Stimulated activated CD8-positive, alpha-beta memory T cell treated with anti-CD3 and anti-CD28 coated beads, Interleukin-15, amount 100 ng/mL, for 48 hours (primary cell): ENCODE results near the gene NFIX.

Experiments used
- DNase-seq, 2 donors: peaks; one replicate each; pipeline ENCODE4 v3.0.0-alpha.2; 2020; ENCODE audit warnings: low read depth in 2 of 2

The NFIX gene

DNA sequence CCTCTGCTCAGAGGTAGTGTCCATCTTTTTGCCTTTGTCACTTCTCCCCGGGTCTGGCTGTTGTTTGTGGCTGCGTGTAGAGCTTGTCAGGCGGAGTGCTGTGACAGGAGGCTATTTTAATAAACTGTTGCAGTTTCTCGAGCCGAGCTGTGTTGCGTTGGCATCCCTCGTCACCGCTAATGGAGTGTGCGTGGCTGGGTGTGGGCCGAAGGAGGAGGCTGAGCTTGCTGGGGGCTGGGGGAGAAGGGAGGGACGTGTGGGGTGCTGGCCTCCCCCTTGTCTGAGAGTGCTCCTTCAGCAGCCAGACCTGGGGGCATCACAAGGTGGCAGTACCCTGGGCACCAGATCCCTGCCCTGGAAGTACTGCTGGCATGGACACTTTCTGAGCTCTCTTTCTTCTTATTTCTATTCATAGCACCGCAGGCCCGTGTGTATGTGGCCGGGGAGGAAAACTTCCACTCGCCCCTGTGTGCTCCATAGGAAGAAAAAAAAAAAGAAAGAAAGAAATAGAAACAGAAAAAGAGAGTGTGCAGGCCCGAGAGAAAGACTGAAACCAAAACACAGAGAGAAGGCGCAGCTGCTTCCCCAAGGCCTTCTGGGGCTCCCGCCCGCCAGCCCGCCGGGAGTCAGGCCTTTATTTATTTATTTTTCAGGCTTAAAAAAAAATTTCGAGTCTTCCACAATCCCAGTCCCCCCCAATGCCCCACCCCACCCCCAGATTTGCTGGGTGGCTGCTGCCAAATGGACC is 27.0 kb downstream of the NFIX start:
- DNase-seq, result no peak

DNA sequence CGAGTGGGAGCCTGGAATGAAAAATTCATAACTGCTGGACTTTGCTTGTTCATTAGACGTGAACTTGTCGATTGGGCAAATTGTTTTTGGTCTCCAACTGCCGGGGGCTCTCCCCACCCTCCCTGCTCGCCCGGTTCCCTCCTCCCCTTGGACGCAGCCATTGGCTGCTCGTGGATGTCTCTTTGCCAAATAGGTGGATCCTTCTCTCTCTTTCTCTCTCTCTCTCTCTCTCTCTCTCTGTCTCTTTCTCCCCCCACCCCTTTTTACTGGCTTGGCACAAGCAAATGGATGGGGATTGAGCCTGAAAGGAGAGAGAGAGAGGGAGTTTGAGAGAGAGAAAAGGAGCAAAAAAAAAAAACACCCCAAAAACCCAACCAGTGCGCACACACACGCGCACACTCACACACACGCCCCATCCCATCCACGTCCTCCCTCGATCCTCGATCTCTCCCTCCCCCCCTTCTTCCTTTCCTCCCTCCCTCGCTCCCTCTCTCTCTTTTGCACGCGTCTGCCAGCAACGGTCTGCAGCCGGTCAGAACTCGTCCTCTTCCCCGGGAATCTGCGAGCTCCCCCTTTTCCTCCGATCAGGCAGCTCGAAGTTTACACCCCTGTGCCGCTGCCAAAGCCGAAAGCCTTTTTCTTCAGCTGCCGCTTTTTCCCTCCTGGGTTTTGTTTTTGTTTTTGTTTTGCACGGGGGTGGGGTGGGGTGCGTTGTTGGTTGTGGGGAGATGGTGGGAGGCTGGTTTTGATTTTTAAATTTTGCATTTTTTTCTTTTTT is 27.8 kb downstream of the NFIX start:
- no peak for DNase-seq

DNA sequence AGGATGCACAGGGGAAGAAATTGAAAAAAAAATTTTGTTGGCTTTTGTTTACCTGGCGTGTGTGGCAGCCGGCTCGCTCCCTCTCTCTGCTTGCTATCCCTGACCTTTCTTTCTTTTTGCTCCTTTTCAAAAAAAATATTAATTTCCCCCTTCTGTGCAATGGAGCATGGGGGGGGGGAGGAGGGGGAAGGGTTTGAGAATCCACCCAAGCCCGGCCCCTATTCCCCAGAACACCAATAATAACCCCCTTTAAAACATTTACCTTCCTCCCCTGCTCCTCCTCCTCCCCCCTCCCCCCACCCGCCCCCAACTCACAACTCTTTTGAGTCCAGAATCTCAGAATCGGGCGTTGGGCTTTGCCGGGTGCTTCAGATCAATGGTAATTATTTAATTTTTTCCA is 28.4 kb downstream of the NFIX start:
- no peak for DNase-seq

DNA sequence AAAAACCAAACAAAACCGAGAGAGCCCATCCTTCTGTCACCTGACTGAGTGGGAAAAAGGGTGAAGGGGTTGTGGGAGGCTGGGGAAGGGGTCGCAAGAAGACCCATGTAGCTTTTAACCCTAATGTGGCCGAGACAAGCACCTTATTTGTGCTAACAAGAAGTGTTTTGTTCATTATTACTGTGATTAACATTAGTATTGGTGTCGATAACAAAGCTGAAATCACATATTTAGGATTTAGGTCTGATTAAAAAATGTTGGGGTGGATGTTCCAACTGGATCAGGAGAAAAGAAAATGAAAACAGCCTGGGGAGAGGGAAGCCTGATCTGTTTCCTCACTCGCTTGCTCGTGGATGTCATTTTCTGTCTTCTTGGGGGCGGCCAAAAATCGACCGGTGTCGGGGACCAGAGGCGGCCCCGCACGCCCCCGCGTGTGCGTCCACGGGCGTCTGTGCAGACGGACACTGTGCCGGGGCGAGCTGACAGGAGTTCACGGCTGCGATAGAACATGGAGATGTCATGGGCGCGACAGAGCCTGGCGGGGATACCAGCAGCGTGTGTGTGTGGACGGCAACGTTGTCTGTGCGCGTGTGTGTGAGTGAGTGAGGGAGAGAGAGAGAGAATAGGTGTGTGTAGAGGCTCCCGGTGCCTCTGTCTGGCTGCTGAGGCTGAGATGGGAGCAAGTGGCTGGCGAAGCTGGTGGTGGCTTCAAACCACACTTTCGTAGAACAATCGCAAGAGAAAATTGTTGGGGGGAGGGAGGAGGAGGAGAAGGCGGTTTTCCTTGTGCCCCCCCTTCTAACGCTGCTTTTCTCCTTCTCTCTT is 29.1 kb downstream of the NFIX start:
- DNase-seq, result no peak

DNA sequence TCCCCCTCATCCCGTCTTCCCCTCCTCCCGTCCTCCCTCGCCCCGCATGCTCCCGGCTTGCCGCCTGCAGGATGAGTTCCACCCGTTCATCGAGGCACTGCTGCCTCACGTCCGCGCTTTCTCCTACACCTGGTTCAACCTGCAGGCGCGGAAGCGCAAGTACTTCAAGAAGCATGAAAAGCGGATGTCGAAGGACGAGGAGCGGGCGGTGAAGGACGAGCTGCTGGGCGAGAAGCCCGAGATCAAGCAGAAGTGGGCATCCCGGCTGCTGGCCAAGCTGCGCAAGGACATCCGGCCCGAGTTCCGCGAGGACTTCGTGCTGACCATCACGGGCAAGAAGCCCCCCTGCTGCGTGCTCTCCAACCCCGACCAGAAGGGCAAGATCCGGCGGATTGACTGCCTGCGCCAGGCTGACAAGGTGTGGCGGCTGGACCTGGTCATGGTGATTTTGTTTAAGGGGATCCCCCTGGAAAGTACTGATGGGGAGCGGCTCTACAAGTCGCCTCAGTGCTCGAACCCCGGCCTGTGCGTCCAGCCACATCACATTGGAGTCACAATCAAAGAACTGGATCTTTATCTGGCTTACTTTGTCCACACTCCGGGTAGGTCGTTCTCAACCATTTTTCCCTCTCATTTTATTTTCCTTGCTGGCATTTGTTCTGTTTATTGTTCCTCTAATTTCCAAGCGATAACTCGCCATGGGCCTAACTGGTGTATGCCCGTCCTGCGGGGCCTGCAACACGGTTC is 29.8 kb downstream of the NFIX start:
- no peak for DNase-seq

DNA sequence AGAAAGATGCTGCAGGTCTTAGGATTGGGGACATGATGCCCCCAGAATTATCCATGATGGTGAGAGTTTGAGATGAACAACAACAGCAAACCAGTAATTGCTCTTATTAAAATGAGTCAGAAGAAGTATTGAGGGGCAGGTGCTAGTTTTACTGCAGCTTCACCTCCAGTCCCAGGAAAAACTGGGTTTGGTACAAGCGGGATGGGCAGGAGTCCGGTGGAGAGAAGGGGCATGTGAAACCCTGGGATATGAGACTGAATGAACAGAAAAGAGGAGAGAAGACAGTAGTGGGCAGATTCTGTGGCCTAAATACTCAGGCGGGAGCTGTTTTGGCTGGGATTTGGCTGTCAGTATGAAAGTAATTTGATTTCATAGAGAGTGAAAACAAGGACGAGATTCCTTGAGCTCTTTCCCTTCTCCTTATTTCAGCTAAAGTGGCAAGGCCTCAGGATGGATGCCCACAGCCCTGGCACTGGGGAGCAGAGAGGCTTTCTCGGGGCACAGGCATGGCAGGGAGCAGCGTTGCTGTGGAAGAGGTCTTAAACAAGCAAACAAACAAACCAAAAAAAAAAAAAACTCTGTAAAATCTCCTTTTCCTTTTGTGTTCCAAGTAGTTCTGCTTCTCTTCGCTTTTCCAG is 30.7 kb downstream of the NFIX start:
- DNase-seq, result no peak

DNA sequence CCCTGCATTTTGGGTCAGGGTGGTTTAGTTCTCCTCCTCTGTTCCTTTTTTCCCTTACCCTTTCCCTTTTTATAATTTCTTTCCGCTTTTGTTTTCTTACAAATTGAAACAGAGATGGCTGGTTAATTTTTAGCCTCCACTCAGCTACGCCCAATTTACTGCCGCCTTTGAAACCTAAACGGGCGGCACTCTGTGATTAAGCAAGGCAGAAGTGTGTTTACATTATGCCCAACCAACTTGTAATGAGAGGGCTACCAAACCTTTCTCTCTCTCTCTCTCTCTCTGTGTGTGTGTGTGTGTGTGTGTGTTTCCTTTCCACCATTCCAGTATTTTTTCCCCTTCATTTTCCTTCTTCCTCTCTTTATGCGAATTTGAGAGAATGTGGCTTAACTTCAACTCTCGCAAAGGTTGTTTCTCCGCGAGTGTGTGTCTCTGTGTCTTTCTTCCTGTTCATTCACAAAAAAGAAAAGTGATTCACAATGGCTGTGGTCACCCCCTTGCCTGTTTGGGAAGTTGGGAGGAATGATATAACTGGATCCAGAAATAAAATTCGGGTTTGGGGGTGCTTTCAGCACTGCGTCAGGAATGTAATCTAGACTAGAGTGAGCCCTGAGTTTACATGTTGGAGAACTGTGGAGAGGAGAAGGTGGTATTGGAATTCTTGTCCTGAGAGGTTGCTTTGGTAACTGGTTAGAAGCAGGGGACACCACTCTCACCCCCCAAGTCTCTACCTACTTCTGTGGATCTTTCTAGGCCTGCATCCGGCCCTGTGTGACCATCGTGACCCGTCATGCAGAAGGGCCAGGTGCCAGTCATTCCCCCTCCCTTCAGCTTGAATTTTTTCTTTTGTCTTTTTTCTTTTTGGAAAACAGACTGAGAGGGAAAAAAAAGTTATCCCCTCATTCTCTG is 31.4 kb downstream of the NFIX start:
- no peak for DNase-seq

DNA sequence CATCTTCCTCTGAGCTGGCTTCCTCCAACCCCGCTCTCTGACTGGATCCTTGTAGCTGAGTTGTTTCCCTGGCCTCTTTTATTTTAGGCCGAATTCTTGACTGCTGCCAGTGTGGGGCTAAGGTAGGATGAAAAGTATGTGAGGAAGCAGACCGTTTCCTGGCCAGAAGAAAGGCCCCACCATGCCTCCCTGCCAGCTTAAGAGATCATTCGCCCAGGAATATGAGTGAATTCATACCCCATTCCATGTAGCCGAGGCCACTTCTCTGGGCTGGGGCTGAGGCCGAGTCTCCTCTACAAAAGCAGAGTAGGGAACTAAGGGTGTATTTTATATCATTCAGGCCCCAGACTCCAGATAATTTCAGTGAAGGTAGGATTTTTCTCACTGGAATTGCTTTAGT is 32.3 kb downstream of the NFIX start:
- DNase-seq, result no peak

DNA sequence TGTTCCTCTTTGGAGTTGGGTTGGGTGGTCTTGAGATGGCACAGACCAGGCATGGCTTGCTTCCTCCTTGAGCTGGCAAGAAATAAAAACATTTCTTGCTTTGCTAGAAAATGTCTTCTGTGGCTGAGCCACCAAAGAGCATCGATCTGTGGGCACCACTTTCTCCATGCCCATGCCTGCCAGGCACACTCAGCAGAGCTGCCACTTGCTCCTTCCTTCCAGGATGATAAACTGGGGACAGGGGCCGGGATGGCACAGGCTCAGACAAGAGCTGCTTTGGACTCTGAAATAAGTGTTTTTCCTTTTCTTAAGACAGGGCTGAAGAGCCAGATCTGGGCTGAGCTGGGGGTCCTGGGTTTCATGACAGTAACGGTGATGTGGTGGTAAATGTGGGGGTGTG is 32.8 kb downstream of the NFIX start:
- no peak for DNase-seq

DNA sequence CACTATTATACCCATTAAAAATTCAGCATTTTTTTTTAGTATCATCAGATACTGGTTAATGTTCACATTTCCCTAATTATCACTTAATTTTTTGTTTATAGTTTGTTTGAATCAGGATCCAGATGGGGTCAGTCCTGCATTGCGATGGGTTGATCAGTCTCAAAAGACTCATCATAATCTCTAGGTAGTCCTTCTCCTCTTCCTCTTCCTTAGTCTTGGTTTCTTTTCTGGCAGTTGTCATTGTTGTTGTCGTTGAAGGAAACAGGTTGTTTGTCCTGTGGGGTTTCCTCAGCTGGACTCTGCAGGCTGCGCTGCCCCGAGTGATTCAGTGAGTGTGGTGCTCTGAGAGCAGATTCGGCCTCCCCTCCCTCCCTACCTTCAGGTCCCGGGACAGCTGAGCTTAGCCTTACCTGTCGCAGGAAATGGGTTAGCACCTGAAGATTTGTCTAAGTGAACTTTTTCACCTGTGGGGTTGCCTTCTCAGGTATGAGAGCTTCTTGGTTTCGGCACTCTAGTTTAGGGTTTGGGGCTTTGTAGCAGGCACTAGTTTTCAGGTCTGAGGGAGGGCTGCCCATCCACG is 34.1 kb downstream of the NFIX start:
- DNase-seq, result no peak

DNA sequence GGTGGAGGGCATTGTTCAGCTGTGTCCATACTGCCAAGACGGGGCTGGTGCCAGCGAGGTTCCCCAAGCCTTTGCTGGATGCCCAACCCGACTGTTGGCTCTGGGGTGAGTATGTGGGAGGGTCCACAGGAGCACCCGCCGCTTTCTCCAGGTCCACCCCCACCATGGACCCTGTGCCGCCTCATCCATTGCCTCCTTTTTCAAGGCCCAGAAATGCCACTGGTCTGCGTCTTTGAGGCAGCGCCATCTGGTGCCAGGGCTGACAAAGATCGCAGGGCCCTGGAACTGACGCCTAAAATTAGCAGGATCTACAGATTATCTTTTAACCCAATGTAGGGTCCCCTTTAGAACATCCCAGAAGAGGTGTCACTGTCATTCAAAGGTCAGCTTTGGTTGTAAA is 34.6 kb downstream of the NFIX start:
- DNase-seq, result no peak

DNA sequence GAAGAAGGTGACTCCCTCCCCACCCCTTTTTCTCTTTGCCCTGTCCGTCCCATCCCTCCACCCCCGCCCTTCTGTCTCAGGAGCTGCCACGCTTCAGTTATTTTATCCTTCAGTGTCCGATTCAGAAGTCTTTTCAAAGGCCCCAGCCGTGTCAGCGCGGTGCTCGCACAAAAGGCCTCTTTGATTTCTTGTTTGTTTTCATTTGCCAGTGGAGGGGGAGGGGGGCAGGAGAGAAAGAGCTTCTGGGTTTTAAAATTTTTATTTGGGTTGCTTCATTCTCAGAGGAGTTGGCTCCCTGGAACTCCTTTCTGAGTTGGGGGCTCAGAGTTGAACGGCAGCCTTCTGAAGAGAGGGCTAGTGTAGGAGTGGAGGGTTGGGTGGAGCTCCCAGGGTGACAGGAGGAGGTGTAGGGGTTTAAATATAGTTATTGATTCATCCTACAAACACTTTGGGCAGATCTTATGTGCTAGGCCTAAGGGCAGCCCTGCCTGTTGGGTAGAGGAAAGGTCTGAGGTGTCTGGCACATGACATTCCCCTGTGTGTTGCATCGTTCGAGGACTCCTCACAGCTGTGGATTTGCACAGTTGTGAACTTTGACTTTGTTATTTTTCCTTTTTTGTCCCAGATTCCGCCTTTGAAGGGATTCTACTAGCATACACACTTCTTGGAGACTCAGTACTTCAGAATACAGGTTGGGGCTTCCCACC is 36.8 kb downstream of the NFIX start:
- DNase-seq, result no peak

DNA sequence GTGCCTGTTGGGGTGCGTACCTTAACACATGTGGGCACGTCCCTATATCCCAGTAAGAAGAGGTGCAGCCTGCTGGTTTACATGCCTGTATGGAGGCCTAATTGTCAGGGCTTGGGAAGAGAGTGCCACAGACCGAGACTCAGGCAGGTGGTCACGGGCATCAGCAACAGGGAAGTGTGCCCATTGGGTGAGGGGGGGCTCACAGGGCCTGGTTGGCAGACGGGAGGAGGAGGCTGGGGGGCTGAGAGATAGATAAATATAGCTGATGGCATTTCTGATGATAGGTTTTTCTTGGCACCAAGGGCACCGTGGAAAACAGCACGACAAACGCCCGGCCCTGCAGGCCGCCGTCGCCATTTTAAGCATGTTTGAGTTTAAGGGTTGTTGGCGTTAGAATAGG is 37.6 kb downstream of the NFIX start:
- no peak for DNase-seq

DNA sequence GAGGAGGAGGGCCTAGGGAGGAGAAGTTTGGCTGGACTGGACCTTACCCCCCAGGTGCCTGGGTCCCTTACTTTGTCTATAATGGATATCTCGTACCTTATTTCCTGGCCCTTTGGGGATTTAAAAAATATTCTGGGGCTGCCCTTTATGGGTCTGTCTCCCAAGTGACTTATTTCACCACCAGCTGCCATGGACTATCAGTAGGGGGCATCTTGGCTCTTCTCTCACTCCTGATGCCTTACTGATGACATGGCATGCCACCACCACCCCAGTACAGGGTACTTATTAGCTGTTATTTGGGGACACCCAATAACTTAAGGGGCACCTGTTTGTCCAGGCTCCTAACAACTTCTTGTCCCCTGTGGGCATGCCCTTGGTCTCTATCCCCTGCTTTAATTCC is 38.0 kb downstream of the NFIX start:
- DNase-seq, result no peak

DNA sequence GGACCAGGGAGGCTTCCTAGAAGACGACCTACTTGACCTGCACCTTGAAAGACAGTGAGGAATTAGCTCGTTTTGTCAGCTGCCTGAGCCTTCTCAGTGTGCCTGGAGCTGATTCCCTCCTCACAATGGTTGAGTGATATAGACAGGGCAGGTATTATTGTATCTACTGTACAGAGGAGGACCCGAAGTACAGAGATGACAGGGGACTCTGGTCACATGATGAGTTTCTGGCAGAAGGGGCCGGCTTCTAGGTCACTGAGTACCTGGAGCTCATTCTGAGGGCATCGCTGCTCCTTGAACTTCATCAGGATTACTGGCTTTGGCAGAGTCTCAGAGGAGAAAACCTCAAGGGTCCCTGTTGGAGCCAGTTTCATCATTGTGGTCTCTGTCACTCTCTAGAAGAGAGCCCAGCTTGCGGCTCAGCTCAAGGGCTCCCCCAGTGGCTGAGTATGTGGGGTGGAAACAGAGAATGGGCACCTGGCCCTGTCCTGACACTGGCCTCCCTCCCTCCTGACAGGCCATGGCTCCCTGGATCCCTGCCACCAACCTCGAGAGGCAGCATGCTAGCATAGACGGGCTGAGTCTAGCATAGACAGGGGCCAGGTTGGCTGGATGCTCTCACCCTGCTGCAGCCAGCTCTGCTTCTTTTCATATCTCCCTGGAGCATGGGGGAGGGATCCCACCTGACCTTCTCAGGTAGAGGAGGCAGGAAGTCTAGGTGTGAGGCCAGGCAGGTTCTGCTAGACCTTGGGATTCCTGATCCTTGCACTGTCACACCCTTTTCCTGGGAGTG is 38.7 kb downstream of the NFIX start:
- peak; percentile 24 to 25 for DNase-seq

DNA sequence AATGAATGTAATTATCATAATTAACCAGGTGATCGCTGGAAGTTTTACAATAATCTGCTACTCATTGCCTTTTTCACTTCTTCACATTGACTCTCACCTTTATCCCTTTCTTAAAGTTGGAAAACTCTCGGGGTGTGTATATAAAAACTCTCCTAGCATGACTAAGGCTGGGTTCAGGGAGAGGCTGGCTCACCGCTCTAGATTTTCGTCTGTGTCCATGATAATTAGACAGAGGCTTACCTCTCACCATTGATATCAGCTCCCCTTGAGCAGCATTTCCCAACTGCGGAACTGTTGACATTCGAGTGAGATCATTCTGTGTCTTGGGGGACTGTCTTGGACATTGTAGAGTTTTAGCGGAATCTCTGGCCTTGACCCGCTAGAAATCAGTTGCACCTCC is 39.4 kb downstream of the NFIX start:
- no peak for DNase-seq

DNA sequence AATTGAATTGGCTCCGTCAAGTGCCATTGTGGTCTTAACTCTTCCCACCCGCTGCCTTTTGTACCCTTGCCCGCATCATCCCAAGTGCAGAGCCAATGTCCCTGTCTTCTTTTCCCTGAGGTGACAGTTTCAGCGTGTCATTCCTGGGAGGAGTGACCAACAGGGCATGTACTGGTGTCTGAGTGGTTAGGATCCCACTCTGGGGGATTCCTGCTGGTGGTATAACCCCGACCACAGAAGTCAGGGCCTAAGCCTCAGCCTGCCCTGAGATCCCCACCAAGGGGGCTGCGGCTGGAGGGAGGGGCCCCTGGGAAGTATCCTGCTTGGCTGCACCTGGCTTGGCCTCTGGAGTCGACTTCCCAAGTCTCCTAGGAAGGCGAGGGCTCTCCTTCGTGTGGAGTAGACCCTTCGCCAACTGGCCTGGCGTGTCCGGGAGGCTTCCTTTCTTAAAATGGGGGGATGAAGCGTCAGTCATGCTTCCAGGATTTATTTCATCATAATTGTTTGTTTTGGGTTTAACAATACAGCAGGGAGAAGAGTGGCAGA is 40.6 kb downstream of the NFIX start:
- DNase-seq, result no peak

DNA sequence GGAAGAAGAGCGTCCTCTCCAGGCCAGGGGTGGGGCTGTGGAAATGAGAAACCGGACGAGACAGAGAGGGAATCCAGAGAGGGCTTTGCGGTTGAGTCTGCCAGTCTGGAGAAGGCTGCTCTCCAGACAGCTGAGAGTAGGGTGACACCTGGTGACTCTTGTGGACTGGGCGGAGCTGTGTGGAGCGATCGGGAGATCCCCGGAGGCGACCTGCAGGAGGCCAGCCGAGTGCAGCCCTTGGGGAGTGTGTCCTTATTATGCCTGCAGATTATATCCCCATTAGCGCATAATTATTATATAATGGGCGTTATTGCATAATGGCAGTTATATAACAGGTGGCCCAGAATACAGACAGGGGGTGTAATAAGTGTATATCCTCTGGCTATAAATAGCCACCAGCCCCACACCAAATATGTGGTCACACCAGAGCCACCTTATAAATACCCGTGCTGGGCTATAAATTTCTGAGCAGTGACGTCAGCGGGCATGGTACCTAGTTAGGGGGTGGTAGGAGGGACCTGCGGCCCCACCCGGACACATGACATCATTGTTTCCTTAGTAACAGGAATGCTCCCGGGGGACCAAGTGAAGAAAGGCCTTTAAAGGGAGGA is 41.2 kb downstream of the NFIX start:
- no peak for DNase-seq
